ENCODE data around the gene IGSF21. TPM values are rescaled to one million over a fixed set of nuclear protein-coding genes. Genes with fewer than 3 reads are reported as not detected.

IGSF21 gene
- total and polyA plus RNA-seq, 10 of the 15 experiments (the other 5 are each of a cell fraction or from before 2014, with no cell fraction given) = 0.03 to 0.49 TPM; not detected in 8

GRCh38 chr1:18147672-18148071 lies 40.1 kb downstream of the IGSF21 start (continued):
- TF ChIP-seq E4F1 (IDR thresholded peaks at IDR 0.05; ENCODE audit: borderline replicate concordance, partially characterized antibody) (no peak), YBX1 (IDR thresholded peaks at IDR 0.05) (no peak), MXI1 (IDR thresholded peaks at IDR 0.05; ENCODE audit: low read depth, low read length) (no peak), JUND (IDR thresholded peaks at IDR 0.05; ENCODE audit: low read depth, low read length) (no peak), PBX3 (IDR thresholded peaks at IDR 0.05; ENCODE audit: insufficient replicate concordance, low read depth, low read length) (no peak), BHLHE40 (IDR thresholded peaks at IDR 0.05; ENCODE audit: borderline replicate concordance in 1 of 2, low read depth in 2 of 2, low read length in 1 of 2) (no peak), CEBPZ (IDR thresholded peaks at IDR 0.05; ENCODE audit: low read depth, low read length) (no peak), USF1 (IDR thresholded peaks at IDR 0.05; ENCODE audit: borderline replicate concordance, extremely low read length, insufficient read depth, low read depth, low read length) (no peak)

Measured in GM12878 (cell line).